ENCODE measurements around the gene PID1.
"Not testable (repeated sequence)": the region's sequence is repeated elsewhere in the genome, so short reads cannot be mapped to it uniquely, and the experiment has no call there.

The PID1 gene

GRCh38 chr2:229206548-229206947 is 64.5 kb downstream of the PID1 start:
- no peak for DNase-seq

GRCh38 chr2:229205704-229206103 is 65.4 kb downstream of the PID1 start:
- no peak for DNase-seq

GRCh38 chr2:229202646-229203045 is 68.4 kb downstream of the PID1 start:
- no peak for DNase-seq

- DNase-seq: no peak
Observed at GRCh38 chr2:229201521-229201920, 69.6 kb downstream of the PID1 start.

- DNase-seq: no peak
Observed at GRCh38 chr2:229199267-229199666, 71.8 kb downstream of the PID1 start.

- no peak for DNase-seq
Observed at GRCh38 chr2:229196448-229196847, 74.6 kb downstream of the PID1 start.

GRCh38 chr2:229195346-229195947 is 75.6 kb downstream of the PID1 start:
- no peak for DNase-seq

- no peak for DNase-seq
Observed at GRCh38 chr2:229193281-229193680, 77.8 kb downstream of the PID1 start.

- DNase-seq: no peak
Observed at GRCh38 chr2:229191413-229191812, 79.7 kb downstream of the PID1 start.

GRCh38 chr2:229187123-229187522 is 84.0 kb downstream of the PID1 start:
- not testable (repeated sequence) for DNase-seq

GRCh38 chr2:229181641-229182040 is 89.4 kb downstream of the PID1 start:
- DNase-seq: no peak

- no peak for DNase-seq
Observed at GRCh38 chr2:229180658-229181057, 90.4 kb downstream of the PID1 start.

- DNase-seq: no peak
Observed at GRCh38 chr2:229179628-229180027, 91.5 kb downstream of the PID1 start.

GRCh38 chr2:229178706-229179105 is 92.4 kb downstream of the PID1 start:
- no peak for DNase-seq

GRCh38 chr2:229178117-229178516 is 93.0 kb downstream of the PID1 start:
- DNase-seq: no peak

GRCh38 chr2:229176136-229176535 is 95.0 kb downstream of the PID1 start:
- no peak for DNase-seq

- no peak for DNase-seq
Observed at GRCh38 chr2:229175497-229175863, 95.6 kb downstream of the PID1 start.

- DNase-seq: no peak
Observed at GRCh38 chr2:229174794-229175496, 96.1 kb downstream of the PID1 start.

- no peak for DNase-seq
Observed at GRCh38 chr2:229173825-229174359, 97.2 kb downstream of the PID1 start.

GRCh38 chr2:229170916-229171315 is 100.2 kb downstream of the PID1 start:
- DNase-seq: no peak

- DNase-seq: no peak
Observed at GRCh38 chr2:229170171-229170570, 100.9 kb downstream of the PID1 start.

GRCh38 chr2:229169751-229170150 is 101.3 kb downstream of the PID1 start:
- no peak for DNase-seq

GRCh38 chr2:229164545-229165249 is 106.4 kb downstream of the PID1 start:
- no peak for DNase-seq

GRCh38 chr2:229163893-229164292 is 107.2 kb downstream of the PID1 start:
- DNase-seq: no peak
